ENCODE results near the gene SAXO1. TPM values are rescaled to one million over a fixed set of nuclear protein-coding genes. Genes with fewer than 3 reads are reported as not detected.

SAXO1 gene
- total and polyA plus RNA-seq, 4 donors, result under 0.01 to 0.05 (median 0.01) TPM; not detected in 1

DNA sequence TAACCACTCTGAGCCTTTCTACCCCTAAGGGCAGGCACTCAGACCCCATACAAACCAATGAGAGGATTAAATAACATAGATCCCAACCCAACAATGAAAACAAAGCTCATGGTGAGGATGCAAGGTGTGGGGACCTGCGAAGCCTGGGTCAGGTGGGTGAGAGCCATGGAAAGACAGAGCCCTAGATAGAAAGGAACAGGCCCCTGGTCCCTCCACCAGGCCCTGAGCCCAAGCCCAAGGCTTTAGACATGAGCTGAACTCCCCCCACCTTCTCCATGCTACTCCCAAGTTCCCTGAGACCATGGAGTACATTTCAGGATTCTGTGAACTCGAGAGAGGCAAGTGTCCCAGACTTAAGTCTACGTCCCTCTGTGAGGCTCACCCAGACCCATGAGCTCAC is 106.5 kb downstream of the SAXO1 start:
- H3K4me3 ChIP-seq (ENCODE audit: low read depth in 1 of 3, low read length in 3 of 3), result no peak overlapping the region
- TF ChIP-seq HNF4G (IDR thresholded peaks at IDR 0.05), result no peak
- no peaks in the 10 kb centered on the region for H3K27me3 ChIP-seq (ENCODE audit: control insufficient read depth in 4 of 4, insufficient read depth in 4 of 4, low read length in 3 of 4)
- no peaks in the 10 kb centered on the region for H3K4me1 ChIP-seq (ENCODE audit: control insufficient read depth in 4 of 4, insufficient read depth in 4 of 4, low read length in 3 of 4)
- 86% methylated on average over 3 of the region's 3 CpGs for WGBS
- H3K9me3 ChIP-seq (ENCODE audit: control insufficient read depth in 4 of 4, low read length in 3 of 4), result no peaks in the 10 kb centered on the region
- H3K27ac ChIP-seq (ENCODE audit: low read depth in 1 of 2, low read length in 2 of 2), result no peak overlapping the region
- no peak for DNase-seq (ENCODE audit: low spot score)
- H3K36me3 ChIP-seq (ENCODE audit: control insufficient read depth in 4 of 4, insufficient read depth in 3 of 4, low read depth in 1 of 4, low read length in 3 of 4), result no peaks in the 10 kb centered on the region
- no peak overlapping the region for H3K9ac ChIP-seq (ENCODE audit: low read depth in 1 of 2, low read length in 2 of 2)

GRCh38 chr9:18925880-18926279 is 107.1 kb downstream of the SAXO1 start:
- H3K27me3 ChIP-seq (ENCODE audit: control insufficient read depth in 4 of 4, insufficient read depth in 4 of 4, low read length in 3 of 4), result no peaks in the 10 kb centered on the region
- no peaks in the 10 kb centered on the region for H3K36me3 ChIP-seq (ENCODE audit: control insufficient read depth in 4 of 4, insufficient read depth in 3 of 4, low read depth in 1 of 4, low read length in 3 of 4)
- H3K9me3 ChIP-seq (ENCODE audit: control insufficient read depth in 4 of 4, low read length in 3 of 4), result no peaks in the 10 kb centered on the region
- H3K27ac ChIP-seq (ENCODE audit: low read depth in 1 of 2, low read length in 2 of 2), result no peak overlapping the region
- H3K9ac ChIP-seq (ENCODE audit: low read depth in 1 of 2, low read length in 2 of 2), result no peak overlapping the region
- DNase-seq (ENCODE audit: low spot score), result no peak
- H3K4me3 ChIP-seq (ENCODE audit: low read depth in 1 of 3, low read length in 3 of 3), result no peak overlapping the region
- no peaks in the 10 kb centered on the region for H3K4me1 ChIP-seq (ENCODE audit: control insufficient read depth in 4 of 4, insufficient read depth in 4 of 4, low read length in 3 of 4)
- TF ChIP-seq, protein P1, sequence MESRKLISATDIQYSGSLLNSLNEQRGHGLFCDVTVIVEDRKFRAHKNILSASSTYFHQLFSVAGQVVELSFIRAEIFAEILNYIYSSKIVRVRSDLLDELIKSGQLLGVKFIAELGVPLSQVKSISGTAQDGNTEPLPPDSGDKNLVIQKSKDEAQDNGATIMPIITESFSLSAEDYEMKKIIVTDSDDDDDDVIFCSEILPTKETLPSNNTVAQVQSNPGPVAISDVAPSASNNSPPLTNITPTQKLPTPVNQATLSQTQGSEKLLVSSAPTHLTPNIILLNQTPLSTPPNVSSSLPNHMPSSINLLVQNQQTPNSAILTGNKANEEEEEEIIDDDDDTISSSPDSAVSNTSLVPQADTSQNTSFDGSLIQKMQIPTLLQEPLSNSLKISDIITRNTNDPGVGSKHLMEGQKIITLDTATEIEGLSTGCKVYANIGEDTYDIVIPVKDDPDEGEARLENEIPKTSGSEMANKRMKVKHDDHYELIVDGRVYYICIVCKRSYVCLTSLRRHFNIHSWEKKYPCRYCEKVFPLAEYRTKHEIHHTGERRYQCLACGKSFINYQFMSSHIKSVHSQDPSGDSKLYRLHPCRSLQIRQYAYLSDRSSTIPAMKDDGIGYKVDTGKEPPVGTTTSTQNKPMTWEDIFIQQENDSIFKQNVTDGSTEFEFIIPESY (IDR thresholded peaks at IDR 0.05), result no peak
- no peak for TF ChIP-seq HNF4A (conservative IDR thresholded peaks at IDR 0.05)
- TF ChIP-seq RAD21 (IDR thresholded peaks at IDR 0.05), result no peak
- TF ChIP-seq FOXA2 (IDR thresholded peaks at IDR 0.05), result no peak
- no peak for TF ChIP-seq SP1 (IDR thresholded peaks at IDR 0.05)
- no peak for TF ChIP-seq MAX (IDR thresholded peaks at IDR 0.05)
- no peak for TF ChIP-seq YY1 (IDR thresholded peaks at IDR 0.05)
- TF ChIP-seq, protein P2, sequence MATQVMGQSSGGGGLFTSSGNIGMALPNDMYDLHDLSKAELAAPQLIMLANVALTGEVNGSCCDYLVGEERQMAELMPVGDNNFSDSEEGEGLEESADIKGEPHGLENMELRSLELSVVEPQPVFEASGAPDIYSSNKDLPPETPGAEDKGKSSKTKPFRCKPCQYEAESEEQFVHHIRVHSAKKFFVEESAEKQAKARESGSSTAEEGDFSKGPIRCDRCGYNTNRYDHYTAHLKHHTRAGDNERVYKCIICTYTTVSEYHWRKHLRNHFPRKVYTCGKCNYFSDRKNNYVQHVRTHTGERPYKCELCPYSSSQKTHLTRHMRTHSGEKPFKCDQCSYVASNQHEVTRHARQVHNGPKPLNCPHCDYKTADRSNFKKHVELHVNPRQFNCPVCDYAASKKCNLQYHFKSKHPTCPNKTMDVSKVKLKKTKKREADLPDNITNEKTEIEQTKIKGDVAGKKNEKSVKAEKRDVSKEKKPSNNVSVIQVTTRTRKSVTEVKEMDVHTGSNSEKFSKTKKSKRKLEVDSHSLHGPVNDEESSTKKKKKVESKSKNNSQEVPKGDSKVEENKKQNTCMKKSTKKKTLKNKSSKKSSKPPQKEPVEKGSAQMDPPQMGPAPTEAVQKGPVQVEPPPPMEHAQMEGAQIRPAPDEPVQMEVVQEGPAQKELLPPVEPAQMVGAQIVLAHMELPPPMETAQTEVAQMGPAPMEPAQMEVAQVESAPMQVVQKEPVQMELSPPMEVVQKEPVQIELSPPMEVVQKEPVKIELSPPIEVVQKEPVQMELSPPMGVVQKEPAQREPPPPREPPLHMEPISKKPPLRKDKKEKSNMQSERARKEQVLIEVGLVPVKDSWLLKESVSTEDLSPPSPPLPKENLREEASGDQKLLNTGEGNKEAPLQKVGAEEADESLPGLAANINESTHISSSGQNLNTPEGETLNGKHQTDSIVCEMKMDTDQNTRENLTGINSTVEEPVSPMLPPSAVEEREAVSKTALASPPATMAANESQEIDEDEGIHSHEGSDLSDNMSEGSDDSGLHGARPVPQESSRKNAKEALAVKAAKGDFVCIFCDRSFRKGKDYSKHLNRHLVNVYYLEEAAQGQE (IDR thresholded peaks at IDR 0.05), result no peak
- no peak for TF ChIP-seq JUND (IDR thresholded peaks at IDR 0.05)
- no peak for TF ChIP-seq FOXA1 (IDR thresholded peaks at IDR 0.05)
- TF ChIP-seq RXRA (IDR thresholded peaks at IDR 0.05), result no peak
- TF ChIP-seq GABPA (IDR thresholded peaks at IDR 0.05 in 1 of 2, conservative IDR thresholded peaks at IDR 0.05 in 1 of 2), result no peak
- TF ChIP-seq NR2F2 (IDR thresholded peaks at IDR 0.05), result no peak
- no peak for TF ChIP-seq HNF4G (IDR thresholded peaks at IDR 0.05)
- TF ChIP-seq, protein P3, sequence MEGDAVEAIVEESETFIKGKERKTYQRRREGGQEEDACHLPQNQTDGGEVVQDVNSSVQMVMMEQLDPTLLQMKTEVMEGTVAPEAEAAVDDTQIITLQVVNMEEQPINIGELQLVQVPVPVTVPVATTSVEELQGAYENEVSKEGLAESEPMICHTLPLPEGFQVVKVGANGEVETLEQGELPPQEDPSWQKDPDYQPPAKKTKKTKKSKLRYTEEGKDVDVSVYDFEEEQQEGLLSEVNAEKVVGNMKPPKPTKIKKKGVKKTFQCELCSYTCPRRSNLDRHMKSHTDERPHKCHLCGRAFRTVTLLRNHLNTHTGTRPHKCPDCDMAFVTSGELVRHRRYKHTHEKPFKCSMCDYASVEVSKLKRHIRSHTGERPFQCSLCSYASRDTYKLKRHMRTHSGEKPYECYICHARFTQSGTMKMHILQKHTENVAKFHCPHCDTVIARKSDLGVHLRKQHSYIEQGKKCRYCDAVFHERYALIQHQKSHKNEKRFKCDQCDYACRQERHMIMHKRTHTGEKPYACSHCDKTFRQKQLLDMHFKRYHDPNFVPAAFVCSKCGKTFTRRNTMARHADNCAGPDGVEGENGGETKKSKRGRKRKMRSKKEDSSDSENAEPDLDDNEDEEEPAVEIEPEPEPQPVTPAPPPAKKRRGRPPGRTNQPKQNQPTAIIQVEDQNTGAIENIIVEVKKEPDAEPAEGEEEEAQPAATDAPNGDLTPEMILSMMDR (IDR thresholded peaks at IDR 0.05; ENCODE audit: low read depth, low read length, missing input control), result no peak
- TF ChIP-seq EGR1 (IDR thresholded peaks at IDR 0.05; ENCODE audit: low read depth in 2 of 2), result no peak
- no peak for TF ChIP-seq TAF1 (conservative IDR thresholded peaks at IDR 0.05)
- TF ChIP-seq, protein P4, sequence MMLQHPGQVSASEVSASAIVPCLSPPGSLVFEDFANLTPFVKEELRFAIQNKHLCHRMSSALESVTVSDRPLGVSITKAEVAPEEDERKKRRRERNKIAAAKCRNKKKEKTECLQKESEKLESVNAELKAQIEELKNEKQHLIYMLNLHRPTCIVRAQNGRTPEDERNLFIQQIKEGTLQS (IDR thresholded peaks at IDR 0.05), result no peak
